Mucosa of stomach (tissue), 1 donor: ENCODE results near the gene CHDH.

ENCODE experiments used
- H3K27me3 ChIP-seq: one replicate; pipeline ENCODE4 v1.7.0; 2013; ENCODE audit warnings: mild to moderate bottlenecking, low read length; ENCODE audit not compliant: control insufficient read depth, insufficient read depth
- H3K36me3 ChIP-seq: one replicate; pipeline ENCODE4 v1.7.0; 2013; ENCODE audit warnings: low read length; ENCODE audit not compliant: control insufficient read depth, insufficient read depth
- H3K4me1 ChIP-seq: one replicate; pipeline ENCODE4 v1.7.0; 2013; ENCODE audit warnings: mild to moderate bottlenecking, low read length; ENCODE audit not compliant: control insufficient read depth, insufficient read depth
- H3K4me3 ChIP-seq: one replicate; pipeline ENCODE4 v1.7.0; 2013; ENCODE audit warnings: low read length
- H3K9ac ChIP-seq: one replicate; pipeline ENCODE4 v1.7.0; 2013; ENCODE audit warnings: mild to moderate bottlenecking, low read length, moderate library complexity
- H3K9me3 ChIP-seq: one replicate; pipeline ENCODE4 v1.7.0; 2013; ENCODE audit warnings: mild to moderate bottlenecking, low read length, moderate library complexity; ENCODE audit not compliant: control insufficient read depth
- donor health status: Pancreatic carcinoma.

CHDH gene

DNA sequence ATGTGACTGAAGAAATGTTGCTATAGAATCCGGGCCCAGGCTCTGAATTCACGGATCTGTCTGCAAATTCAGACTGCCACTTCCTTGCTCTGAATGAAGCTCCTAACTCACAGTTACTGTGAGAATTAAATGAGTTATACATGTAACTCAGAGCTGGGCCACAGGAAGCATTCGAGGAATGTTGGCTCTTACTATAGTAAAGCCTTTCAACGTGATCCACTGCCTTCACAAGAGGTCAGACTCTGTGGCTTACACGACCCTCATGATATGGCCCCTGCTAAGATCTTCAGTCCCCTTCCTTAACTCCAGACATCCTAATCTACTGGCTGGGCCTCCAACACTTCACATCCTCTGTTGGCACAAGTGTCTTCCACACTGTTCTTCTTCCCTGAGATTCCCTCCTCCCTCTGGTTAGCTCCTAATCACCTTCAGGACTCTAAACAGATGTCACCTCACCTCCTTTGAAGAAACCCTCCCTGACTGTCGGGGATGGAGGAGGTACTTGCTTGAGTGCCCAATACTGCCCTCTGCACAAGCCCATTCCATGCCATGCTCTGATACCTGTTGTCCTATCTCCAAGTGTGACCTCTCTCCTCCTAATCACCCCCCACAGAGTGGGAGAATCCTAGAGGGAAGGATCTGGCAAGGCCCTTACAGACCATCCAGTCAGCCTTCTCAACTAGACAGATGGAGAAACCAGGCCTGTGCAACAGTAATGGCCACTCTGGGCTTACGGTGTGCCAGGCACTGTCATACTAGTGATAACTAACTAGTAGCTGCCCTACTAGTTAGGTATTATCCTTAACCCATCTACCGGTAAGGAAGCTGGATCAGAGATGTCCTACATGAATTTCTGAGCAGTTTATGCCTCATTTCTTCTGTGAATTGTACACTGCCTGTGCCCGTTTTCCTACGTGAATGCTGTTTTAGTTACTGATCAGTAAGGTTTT lies 34.5 kb upstream of the CHDH start:
- no peaks in the 10 kb centered on the region for H3K27me3 ChIP-seq
- peaks cover 10% of the 10 kb centered on the region for H3K4me1 ChIP-seq
- H3K36me3 ChIP-seq, result peaks cover 6% of the 10 kb centered on the region
- no peaks in the 10 kb centered on the region for H3K9me3 ChIP-seq
- H3K4me3 ChIP-seq, result peak overlapping the region; percentile 70
- H3K9ac ChIP-seq, result peak overlapping the region; percentile 79

DNA sequence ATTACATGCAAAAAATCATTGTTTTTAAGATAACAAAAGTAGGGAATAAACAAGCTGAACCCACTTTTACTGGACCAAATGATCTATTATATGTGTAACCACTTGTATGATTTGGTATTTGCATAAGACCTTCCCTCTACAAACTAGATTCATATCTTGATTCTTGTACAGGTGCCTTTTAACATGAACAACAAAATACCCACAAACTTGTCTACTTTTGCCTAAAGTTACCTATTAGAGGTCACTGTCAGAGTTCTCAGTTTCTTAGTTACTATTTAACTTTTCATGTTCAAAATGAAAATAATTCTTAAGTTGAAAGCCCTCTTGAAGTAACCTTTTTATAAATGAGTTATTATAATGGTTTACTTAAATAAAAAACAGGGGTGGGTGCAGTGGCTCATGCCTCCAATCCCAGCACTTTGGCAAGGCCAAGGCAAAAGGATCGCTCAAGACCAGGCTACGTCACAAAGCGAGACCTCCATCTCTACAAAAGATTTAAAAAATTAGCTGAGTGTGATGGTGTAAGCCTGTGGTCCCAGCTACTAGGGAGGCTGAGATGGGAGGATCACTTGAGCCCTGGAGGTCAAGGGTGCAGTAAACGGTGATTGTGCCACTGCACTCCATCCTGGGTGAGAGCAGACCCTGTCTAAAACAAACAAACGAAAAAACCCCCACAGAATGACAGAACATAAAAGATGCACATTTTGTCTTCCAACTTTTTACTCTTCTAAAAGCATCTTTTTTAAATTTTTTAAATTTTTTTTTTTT lies 19.7 kb upstream of the CHDH start:
- Histone ChIP-seq H3K9me3 (no peaks in the 10 kb centered on the region), H3K36me3 (peaks cover 2% of the 10 kb centered on the region), H3K27me3 (no peaks in the 10 kb centered on the region), H3K4me3 (no peak overlapping the region), H3K9ac (no peak overlapping the region), H3K4me1 (no peaks in the 10 kb centered on the region)

DNA sequence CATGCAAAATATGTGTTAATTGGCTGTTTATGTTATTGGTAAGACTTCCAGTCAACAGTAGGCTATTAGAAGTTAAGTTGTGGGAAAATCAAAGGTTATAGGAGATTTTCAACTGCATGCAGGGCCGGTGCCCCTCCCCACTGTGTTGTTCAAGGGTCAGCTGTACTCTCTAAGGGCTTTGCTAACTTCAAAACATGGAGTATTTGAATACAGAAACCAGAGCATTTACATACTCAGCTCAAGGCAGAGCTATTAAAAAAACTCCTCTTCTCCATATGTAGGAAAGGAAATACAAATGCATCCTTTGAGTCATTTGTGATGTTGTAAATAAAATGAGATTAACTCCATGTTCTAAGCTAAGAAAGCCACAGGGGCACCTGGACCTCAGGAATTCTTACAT lies 16.9 kb upstream of the CHDH start:
- H3K36me3 ChIP-seq, result peaks cover 5% of the 10 kb centered on the region
- no peak overlapping the region for H3K4me3 ChIP-seq
- no peaks in the 10 kb centered on the region for H3K4me1 ChIP-seq
- no peak overlapping the region for H3K9ac ChIP-seq
- no peaks in the 10 kb centered on the region for H3K27me3 ChIP-seq
- no peaks in the 10 kb centered on the region for H3K9me3 ChIP-seq

DNA sequence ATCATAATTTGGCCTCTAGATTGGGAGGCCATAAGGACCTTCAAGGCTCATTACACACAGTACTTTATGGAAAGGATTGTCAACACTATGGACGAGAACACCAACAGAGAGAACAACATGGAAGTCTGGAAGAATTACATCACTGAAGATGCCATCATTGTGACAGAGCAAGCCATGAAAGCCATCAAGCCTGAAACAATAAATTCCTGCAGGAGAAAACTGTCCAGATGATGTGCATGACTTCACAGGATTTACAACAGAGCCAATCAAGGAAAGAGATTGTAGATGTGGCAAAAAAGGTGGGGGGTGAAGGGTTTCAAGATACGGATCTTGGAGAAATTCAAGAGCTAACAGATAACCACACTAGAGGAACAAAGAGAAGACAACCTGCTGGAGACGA lies 16.0 kb upstream of the CHDH start:
- Histone ChIP-seq H3K4me1 (no peaks in the 10 kb centered on the region), H3K27me3 (no peaks in the 10 kb centered on the region), H3K36me3 (peaks cover 5% of the 10 kb centered on the region), H3K9me3 (no peaks in the 10 kb centered on the region), H3K9ac (no peak overlapping the region), H3K4me3 (no peak overlapping the region)

DNA sequence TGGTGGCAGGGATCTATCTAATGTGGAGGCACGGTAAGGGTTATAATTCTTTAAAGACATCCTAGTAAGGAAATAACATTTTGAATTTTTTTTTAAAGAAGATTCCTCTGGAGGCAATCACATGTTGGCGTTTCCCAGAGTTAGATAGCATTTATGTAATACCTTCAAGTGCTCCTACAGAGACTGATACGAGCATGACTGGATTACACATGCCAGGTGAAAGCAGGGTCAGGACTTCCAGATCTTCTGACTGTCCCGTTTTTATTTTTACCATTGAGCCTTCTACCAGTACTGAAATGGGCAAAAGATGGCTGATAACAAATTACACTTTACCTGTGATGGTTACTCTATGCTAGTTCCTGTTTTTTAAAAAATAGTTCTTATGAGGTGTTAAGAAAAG lies 14.0 kb upstream of the CHDH start:
- Histone ChIP-seq H3K9ac (no peak overlapping the region), H3K36me3 (peaks cover 5% of the 10 kb centered on the region), H3K27me3 (no peaks in the 10 kb centered on the region), H3K4me1 (no peaks in the 10 kb centered on the region), H3K9me3 (no peaks in the 10 kb centered on the region), H3K4me3 (no peak overlapping the region)

DNA sequence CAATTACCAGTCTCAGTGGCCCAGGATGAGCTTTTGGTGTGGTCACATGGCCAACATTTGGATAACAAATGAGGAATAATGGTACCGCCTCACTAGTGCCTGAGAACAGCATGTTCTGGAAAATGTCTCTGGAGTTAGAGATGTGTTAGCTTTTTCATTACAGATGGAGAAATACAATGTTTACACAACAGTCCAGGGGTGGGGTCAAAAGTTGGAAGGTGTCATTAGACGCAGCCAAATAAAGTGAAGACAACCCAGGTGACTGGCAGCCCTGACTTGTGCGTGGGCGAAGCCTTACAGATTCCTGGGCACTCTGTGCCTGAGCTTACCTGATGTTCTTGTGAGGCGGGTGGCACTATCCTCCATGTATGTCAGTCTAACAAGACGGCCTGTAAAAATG lies 13.0 kb upstream of the CHDH start:
- no peak overlapping the region for H3K4me3 ChIP-seq
- H3K36me3 ChIP-seq, result peaks cover 5% of the 10 kb centered on the region
- no peaks in the 10 kb centered on the region for H3K9me3 ChIP-seq
- H3K9ac ChIP-seq, result no peak overlapping the region
- H3K27me3 ChIP-seq, result no peaks in the 10 kb centered on the region
- no peaks in the 10 kb centered on the region for H3K4me1 ChIP-seq

DNA sequence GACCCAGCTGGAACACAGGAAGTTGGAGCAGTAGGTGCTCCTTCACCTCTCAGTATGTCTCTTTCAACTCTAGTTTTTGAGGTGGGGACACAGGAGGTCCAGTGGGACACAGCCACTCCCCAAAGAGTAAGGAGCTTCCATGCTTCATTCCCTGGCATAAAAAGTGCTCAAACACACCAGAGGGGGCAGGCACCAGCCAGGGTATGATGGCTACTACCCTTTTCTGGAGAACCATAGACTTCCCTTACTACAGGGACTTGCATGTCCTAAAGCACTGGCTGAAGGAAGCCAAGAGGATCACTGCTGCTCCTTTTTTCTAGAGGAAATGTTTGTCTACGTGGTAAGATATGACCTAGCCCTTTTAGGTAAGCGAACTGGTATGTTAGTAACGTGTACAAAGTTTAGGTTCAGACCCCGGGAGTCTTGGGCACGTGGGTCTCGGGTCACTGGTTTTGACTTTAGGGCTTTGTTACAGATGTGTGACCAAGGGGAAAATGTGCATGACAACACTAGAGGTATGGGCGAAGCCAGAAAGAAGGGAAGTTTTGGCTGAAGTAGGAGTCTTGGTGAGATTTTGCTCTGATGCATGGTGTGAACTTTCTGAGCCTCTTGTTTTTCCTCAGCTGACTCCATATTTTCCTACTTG lies 12.0 kb upstream of the CHDH start:
- H3K9me3 ChIP-seq, result no peaks in the 10 kb centered on the region
- H3K4me3 ChIP-seq, result no peak overlapping the region
- no peaks in the 10 kb centered on the region for H3K4me1 ChIP-seq
- no peaks in the 10 kb centered on the region for H3K27me3 ChIP-seq
- H3K36me3 ChIP-seq, result peaks cover 5% of the 10 kb centered on the region
- no peak overlapping the region for H3K9ac ChIP-seq

DNA sequence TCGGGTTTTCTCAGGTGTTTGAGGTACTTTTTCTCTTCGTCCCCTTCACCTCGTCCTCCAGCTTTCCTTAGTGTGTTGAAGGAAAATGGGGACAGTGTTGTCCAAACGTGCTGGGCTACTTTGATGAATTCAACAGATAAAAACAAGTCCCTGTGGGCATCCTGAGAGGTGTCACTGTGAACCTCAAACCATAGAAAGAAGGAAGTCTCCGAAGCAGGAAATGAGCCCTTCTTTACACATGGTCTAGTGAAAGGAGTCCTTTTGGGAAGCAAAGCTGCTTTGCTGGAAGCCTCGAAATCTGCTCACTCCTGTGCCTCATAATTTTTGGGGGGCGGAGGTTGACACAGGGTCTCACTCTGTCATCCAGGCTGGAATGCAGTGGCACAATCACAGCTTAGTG lies 10.7 kb upstream of the CHDH start:
- Histone ChIP-seq H3K9me3 (no peaks in the 10 kb centered on the region), H3K27me3 (no peaks in the 10 kb centered on the region), H3K4me3 (no peak overlapping the region), H3K4me1 (no peaks in the 10 kb centered on the region), H3K36me3 (peaks cover 5% of the 10 kb centered on the region), H3K9ac (no peak overlapping the region)

DNA sequence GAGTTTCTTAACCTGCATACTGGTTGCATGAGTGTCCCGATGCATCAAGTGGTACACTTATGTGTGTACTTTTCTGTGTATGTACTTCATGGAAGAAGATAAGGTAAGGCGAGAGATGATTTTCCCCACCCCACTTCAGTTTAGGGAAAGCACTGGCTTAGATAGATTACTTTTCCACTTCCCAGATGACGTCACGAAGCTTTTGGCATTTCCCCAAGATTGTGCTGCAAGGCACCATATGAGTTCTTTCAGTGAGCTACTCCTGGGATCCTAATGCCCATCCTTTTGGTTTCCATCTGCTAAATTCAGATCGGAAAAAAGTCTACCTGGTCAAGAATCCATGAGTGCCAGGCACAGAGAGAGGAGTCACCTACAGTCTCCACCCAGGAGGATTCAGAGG lies 4.7 kb upstream of the CHDH start:
- peaks cover 6% of the 10 kb centered on the region for H3K27me3 ChIP-seq
- no peak overlapping the region for H3K4me3 ChIP-seq
- H3K36me3 ChIP-seq, result no peaks in the 10 kb centered on the region
- no peak overlapping the region for H3K9ac ChIP-seq
- H3K9me3 ChIP-seq, result no peaks in the 10 kb centered on the region
- H3K4me1 ChIP-seq, result peaks cover 8% of the 10 kb centered on the region

DNA sequence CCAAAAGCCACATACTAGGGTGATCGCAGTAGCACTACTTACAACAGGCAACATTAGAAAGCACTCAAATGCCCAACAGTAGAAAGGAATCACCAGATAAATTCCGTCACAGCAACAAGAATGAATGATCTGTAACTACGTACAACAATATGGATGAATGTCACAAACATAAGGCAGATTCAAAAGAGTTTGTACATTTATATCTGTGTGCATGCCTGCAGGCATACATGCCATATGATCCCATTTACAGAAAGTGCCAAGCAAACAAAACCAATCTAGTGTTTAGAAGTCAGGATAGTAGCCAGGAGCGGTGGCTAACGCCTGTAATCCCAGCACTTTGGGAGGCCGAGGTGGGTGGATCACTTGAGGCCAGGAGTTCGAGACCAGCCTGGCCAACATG lies 3.7 kb upstream of the CHDH start:
- Histone ChIP-seq H3K9me3 (no peaks in the 10 kb centered on the region), H3K27me3 (peaks cover 6% of the 10 kb centered on the region), H3K4me1 (peaks cover 15% of the 10 kb centered on the region), H3K4me3 (no peak overlapping the region), H3K9ac (no peak overlapping the region), H3K36me3 (no peaks in the 10 kb centered on the region)

DNA sequence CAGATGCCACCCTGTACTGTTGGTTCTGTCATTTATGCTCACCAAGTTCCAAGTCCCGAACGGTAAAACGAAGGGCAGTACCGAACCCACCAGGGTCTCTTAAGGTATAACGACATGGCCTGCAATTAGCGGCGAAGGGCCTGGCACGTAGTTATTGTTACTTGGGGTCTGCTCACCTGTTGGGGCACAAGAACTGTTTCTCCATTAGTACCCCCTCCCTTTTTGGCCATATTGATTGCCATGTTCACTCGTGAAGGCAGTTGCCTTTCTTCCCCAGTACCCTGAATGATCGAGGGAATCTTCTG lies 584 bp upstream of the CHDH start:
- no peaks in the 10 kb centered on the region for H3K9me3 ChIP-seq
- peaks cover 42% of the 10 kb centered on the region for H3K4me1 ChIP-seq
- no peak overlapping the region for H3K9ac ChIP-seq
- peaks cover 6% of the 10 kb centered on the region for H3K27me3 ChIP-seq
- H3K4me3 ChIP-seq, result peak overlapping the region; percentile 61
- H3K36me3 ChIP-seq, result no peaks in the 10 kb centered on the region

DNA sequence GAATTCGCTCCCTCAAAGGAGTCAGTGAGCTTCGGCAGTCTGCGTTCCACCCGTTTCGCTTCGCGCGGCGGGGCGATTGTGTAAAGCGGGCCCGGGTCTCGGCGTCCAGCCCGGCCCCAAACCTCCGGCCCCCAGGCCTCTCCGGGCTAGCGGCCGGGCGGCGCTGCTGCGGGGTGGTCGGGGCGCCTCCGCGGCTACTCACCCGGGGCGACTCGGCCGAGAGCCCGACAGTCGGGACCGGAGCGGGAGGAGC lies 412 bp downstream of the CHDH start:
- Histone ChIP-seq H3K9me3 (no peaks in the 10 kb centered on the region), H3K36me3 (no peaks in the 10 kb centered on the region), H3K27me3 (peaks cover 6% of the 10 kb centered on the region), H3K4me3 (peak overlapping the region; percentile 61), H3K4me1 (peaks cover 52% of the 10 kb centered on the region), H3K9ac (peak overlapping the region; percentile 91)
